Spleen (tissue), 11 donors: Measurements from ENCODE around the gene POFUT1. TPM values are rescaled to one million over a fixed set of nuclear protein-coding genes. Genes with fewer than 3 reads are reported as not detected.
A peak's percentile ranks its signal among the peaks of the same experiment; 100 is the strongest.

Experiments
- DNase-seq: peaks from one replicate; pipeline ENCODE4 v3.0.0-alpha.2; 2020
- H3K27ac ChIP-seq, 8 donors: fragments of 200-600 bp; sonication (generic) in 7 of 8; 1 replicate in 4 of 8; 2 replicates in 4 of 8; pipeline versions ENCODE4 v1.5.0 to v1.8.0; 2016 to 2021; ENCODE audit warnings: inconsistent platforms in 4 of 8, mild to moderate bottlenecking in 4 of 8, moderate library complexity in 1 of 8
- H3K27me3 ChIP-seq, 7 donors: fragments of 200-600 bp; sonication (generic) in 6 of 7; replicated peaks in 1 of 7; 1 replicate in 4 of 7; 2 replicates in 3 of 7; pipeline versions ENCODE4 v1.5.0 to v1.8.0; 2016 to 2021; ENCODE audit warnings: inconsistent platforms in 3 of 7, mild to moderate bottlenecking in 1 of 7
- H3K36me3 ChIP-seq, 6 donors: fragments of 200-600 bp; sonication (generic) in 5 of 6; 1 replicate in 4 of 6; 2 replicates in 2 of 6; pipeline versions ENCODE4 v1.5.0 to v1.8.0; 2016 to 2021; ENCODE audit warnings: inconsistent platforms in 2 of 6
- H3K4me1 ChIP-seq, 6 donors: fragments of 200-600 bp; sonication (generic) in 5 of 6; 1 replicate in 3 of 6; 2 replicates in 3 of 6; pipeline versions ENCODE4 v1.5.0 to v1.8.0; 2016 to 2021; ENCODE audit warnings: inconsistent platforms in 3 of 6
- H3K4me3 ChIP-seq, 8 donors: fragments of 200-600 bp; sonication (generic) in 7 of 8; 1 replicate in 4 of 8; 2 replicates in 4 of 8; pipeline versions ENCODE4 v1.5.0 to v1.8.0; 2016 to 2021; ENCODE audit warnings: inconsistent platforms in 4 of 8, mild to moderate bottlenecking in 4 of 8, moderate library complexity in 2 of 8
- H3K9me3 ChIP-seq, 8 donors: fragments of 200-600 bp; sonication (generic) in 7 of 8; 1 replicate in 4 of 8; 2 replicates in 4 of 8; pipeline versions ENCODE4 v1.5.0 to v1.8.0; 2016 to 2021; ENCODE audit warnings: inconsistent platforms in 4 of 8
- POLR2A ChIP-seq, 3 donors: fragments of 450-650 bp; IDR thresholded peaks; one replicate each; pipeline ENCODE4 v1.5.1; 2017; ENCODE audit warnings: antibody characterized with exemption in 3 of 3, mild to moderate bottlenecking in 1 of 3
- POLR2AphosphoS5 ChIP-seq, 3 donors: sonication (generic); formaldehyde crosslinking; IDR thresholded peaks; one replicate each; pipeline ENCODE4 v1.5.1; 2017; ENCODE audit warnings: antibody characterized with exemption in 3 of 3
- WGBS, 5 donors: extraction: QIAGEN DNeasy Blood & Tissue Kit in 3 of 5; methylation state at CpG; one replicate each; pipeline versions ENCODE4 v1.1.5 to v1.1.7; 2013 to 2018; 5-methylcytosine and 5-hydroxymethylcytosine counted together
- intact Hi-C: fragments of 100-400 bp; cut with DNase I; formaldehyde crosslinking; loops from one replicate; pipeline ENCODE4 v1.15.0; 2023; ENCODE audit warnings: low total_unique reads
- polyA plus RNA-seq, 3 donors: library from polyadenylated mRNA; stranded (reverse); fragments of 200-250 nt; gene quantifications; one replicate each; pipeline ENCODE4 v1.2.1, GENCODE V29; 2013
- total RNA-seq, 7 donors: library from RNA; depleted of rRNA in 3 of 7; stranded (reverse); fragments of >200 nt in 3 of 7; fragmentation: NEBNext Ultra II Directional in 4 of 7; extraction: Animal tissue kit (Norgen Biotek cat#: 25700) in 4 of 7; gene quantifications; one replicate each; pipeline versions ENCODE4 v1.1.0 to v1.2.1, GENCODE V29; 2016 to 2021
- TF ChIP-seq, protein P1 (sequence below), 11 experiments: fragments of 200-600 bp in 7 of 11; fragments of 450-650 bp in 4 of 11; sonication (generic) in 4 of 11; IDR thresholded peaks in 8 of 11; conservative IDR thresholded peaks in 3 of 11; 1 replicate in 7 of 11; 2 replicates in 4 of 11; pipeline versions ENCODE4 v1.4.0 to v1.8.0; 2016 to 2021; ENCODE audit warnings: antibody characterized with exemption in 11 of 11, inconsistent platforms in 4 of 11, mild to moderate bottlenecking in 1 of 11
- donor health status: healthy with polysubstance abuse.
- donor health status: DM: no; HTN: no; CAD: no; lungs with moderate emphysema.
- donor health status: DM: no; HTN: no; CAD: no.
- donor health status: Bipolar disorder and iron deficiency.
- donor health status: healthy.
- donor health status: DM: no; HTN: no; CAD: no.
- donor health status: DM: yes; HTN: yes; CAD: no.

The POFUT1 gene
- total and polyA plus RNA-seq, 10 donors = 3.8 to 26.3 (median 21.0) TPM

DNA sequence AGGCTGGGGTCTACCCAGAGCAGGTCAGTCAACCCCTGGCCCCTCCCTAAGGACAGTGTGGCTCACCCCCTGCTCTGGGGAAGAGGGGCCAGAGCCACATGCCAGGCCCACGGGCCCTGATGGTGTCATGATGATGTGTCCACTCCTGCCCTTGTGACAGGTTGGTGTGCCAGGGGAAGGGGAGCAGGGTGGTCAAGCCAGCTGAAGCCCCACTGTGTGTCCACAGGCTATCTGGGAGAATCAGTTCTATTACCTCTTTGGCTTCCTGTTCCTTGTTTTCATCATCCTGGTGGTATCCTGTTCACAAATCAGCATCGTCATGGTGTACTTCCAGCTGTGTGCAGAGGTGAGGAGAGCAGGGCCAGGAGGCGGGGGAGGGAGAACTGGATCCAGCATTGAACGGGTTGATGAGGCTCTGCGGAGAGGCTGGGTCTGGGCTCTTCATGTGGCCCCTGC is 47.9 kb upstream of the POFUT1 start:
- TF ChIP-seq POLR2A (IDR thresholded peaks at IDR 0.05) = no peak
- no peak for TF ChIP-seq POLR2AphosphoS5 (IDR thresholded peaks at IDR 0.05)
- TF ChIP-seq, protein P1, sequence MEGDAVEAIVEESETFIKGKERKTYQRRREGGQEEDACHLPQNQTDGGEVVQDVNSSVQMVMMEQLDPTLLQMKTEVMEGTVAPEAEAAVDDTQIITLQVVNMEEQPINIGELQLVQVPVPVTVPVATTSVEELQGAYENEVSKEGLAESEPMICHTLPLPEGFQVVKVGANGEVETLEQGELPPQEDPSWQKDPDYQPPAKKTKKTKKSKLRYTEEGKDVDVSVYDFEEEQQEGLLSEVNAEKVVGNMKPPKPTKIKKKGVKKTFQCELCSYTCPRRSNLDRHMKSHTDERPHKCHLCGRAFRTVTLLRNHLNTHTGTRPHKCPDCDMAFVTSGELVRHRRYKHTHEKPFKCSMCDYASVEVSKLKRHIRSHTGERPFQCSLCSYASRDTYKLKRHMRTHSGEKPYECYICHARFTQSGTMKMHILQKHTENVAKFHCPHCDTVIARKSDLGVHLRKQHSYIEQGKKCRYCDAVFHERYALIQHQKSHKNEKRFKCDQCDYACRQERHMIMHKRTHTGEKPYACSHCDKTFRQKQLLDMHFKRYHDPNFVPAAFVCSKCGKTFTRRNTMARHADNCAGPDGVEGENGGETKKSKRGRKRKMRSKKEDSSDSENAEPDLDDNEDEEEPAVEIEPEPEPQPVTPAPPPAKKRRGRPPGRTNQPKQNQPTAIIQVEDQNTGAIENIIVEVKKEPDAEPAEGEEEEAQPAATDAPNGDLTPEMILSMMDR (IDR thresholded peaks at IDR 0.05 in 8 of 11, conservative IDR thresholded peaks at IDR 0.05 in 3 of 11) = no peak
- Histone ChIP-seq H3K4me1 (peaks cover 3 to 15% (median 12%) of the 10 kb centered on the region in 6 donors), H3K27me3 (no peaks in the 10 kb centered on the region), H3K4me3 (no peak overlapping the region), H3K27ac (no peak overlapping the region), H3K36me3 (peaks cover 0 to 98% (median 73%) of the 10 kb centered on the region in 6 donors), H3K9me3 (no peaks in the 10 kb centered on the region)
- 58 to 100% (median 88%) methylated on average over 4 to 5 of the region's 5 CpGs for WGBS, 5 donors
- intact Hi-C loops = no loop called here
- DNase-seq = peak; percentile 61

DNA sequence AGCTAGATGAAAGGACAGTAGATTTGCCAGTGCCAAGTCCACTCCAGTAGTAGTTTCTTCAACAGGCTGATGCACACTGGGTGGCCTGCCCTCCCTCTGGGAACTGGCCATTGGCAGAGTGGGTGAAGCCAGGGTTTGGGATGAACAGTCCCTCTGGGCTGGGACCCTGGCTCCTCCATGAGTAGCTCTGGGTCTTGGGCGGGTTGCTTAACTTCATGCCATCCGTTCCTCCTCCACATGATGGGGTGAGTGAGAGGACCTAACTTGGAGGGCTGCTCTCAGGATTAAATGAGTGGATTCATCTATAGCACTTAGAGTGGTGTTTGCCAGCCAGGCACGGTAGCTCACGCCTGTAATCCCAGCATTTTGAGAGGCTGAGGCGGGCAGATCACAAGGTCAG is 47.3 kb upstream of the POFUT1 start:
- Histone ChIP-seq H3K36me3 (peaks cover 0 to 98% (median 77%) of the 10 kb centered on the region in 6 donors), H3K27ac (no peak overlapping the region), H3K4me1 (peaks cover 0 to 9% (median 6%) of the 10 kb centered on the region in 6 donors), H3K9me3 (no peaks in the 10 kb centered on the region), H3K4me3 (no peak overlapping the region), H3K27me3 (no peaks in the 10 kb centered on the region)
- intact Hi-C loops = no loop called here
- peak; percentile 36 for DNase-seq
- no peak for TF ChIP-seq POLR2AphosphoS5 (IDR thresholded peaks at IDR 0.05)
- TF ChIP-seq POLR2A (IDR thresholded peaks at IDR 0.05) = no peak
- TF ChIP-seq, protein P1 (IDR thresholded peaks at IDR 0.05 in 8 of 11, conservative IDR thresholded peaks at IDR 0.05 in 3 of 11) = no peak
- 94 to 98% (median 96%) methylated on average over 5 of the region's 5 CpGs for WGBS, 5 donors

DNA sequence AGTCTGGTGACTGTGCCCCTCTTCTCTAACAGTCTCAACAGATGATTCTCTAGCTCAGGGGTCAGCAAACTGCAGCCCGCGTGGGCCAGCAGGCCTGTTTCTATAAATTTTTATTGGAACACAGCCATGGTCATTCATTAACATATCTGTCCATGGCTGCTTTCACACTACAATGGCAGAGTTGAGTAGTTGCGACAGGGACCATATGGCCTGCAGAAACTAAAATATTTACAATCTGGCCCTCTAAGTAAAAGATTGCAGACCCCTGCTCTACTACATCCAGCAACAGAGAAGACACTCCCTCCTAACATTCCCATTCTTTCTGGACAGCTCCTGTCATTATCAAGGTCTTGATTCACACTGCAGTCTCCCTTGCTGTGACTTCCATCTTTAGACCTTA is 45.3 kb upstream of the POFUT1 start:
- TF ChIP-seq, protein P1 (IDR thresholded peaks at IDR 0.05 in 8 of 11, conservative IDR thresholded peaks at IDR 0.05 in 3 of 11) = no peak
- TF ChIP-seq POLR2A (IDR thresholded peaks at IDR 0.05) (no peak), POLR2AphosphoS5 (IDR thresholded peaks at IDR 0.05) (no peak)
- Histone ChIP-seq H3K36me3 (peaks cover 0 to 100% (median 88%) of the 10 kb centered on the region in 6 donors), H3K27ac (no peak overlapping the region), H3K4me3 (no peak overlapping the region), H3K4me1 (peaks cover 0 to 9% (median 0%) of the 10 kb centered on the region in 6 donors), H3K27me3 (no peaks in the 10 kb centered on the region), H3K9me3 (no peaks in the 10 kb centered on the region)
- intact Hi-C loops = no loop called here
- WGBS, 5 donors = 62 to 86% (median 80%) methylated on average over 3 of the region's 3 CpGs
- DNase-seq = peak; percentile 1

DNA sequence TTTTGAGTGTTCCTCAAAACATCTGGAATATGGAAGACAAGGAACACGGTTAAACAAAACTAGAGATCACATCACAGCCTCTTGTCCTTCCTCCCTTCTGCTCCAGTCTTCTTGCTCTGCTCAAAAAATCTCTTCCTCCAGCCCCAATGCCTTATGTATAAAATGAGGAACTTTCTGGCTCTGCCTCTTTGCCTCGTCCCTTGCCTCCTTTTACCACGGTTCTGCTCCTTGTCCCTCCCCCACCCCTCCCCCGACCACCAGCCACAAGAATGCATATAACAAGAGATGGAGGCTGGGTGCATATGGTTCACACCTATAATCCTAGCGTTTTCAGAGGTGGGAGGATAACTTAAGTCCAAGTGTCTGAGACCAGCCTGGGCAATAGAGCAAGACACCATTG is 43.7 kb upstream of the POFUT1 start:
- TF ChIP-seq, protein P1 (IDR thresholded peaks at IDR 0.05 in 8 of 11, conservative IDR thresholded peaks at IDR 0.05 in 3 of 11) = no peak
- no peak for TF ChIP-seq POLR2AphosphoS5 (IDR thresholded peaks at IDR 0.05)
- no peak for TF ChIP-seq POLR2A (IDR thresholded peaks at IDR 0.05)
- 60 to 75% (median 64%) methylated on average over 5 of the region's 5 CpGs for WGBS, 5 donors
- H3K27me3 ChIP-seq = no peaks in the 10 kb centered on the region
- H3K27ac ChIP-seq = no peak overlapping the region
- no peaks in the 10 kb centered on the region for H3K9me3 ChIP-seq
- H3K4me1 ChIP-seq = peaks cover 0 to 9% (median 0%) of the 10 kb centered on the region in 6 donors
- DNase-seq = peak; percentile 4
- no peak overlapping the region for H3K4me3 ChIP-seq
- H3K36me3 ChIP-seq = peaks cover 0 to 89% (median 72%) of the 10 kb centered on the region in 6 donors
- intact Hi-C loops = no loop called here
